Ectodermal cell (in vitro differentiated cells): ENCODE measurements around the gene RPL10.

ENCODE experiments used
- H3K27ac ChIP-seq: 2 replicates; pipeline ENCODE4 v1.7.0; 2013; ENCODE audit warnings: mild to moderate bottlenecking, low read depth, low read length; ENCODE audit not compliant: insufficient read depth, poor library complexity, severe bottlenecking
- H3K27me3 ChIP-seq: 2 replicates; pipeline ENCODE4 v1.7.0; 2013; ENCODE audit warnings: mild to moderate bottlenecking, low read length; ENCODE audit not compliant: insufficient read depth, control insufficient read depth, poor library complexity, severe bottlenecking
- H3K36me3 ChIP-seq: one replicate; pipeline ENCODE4 v1.7.0; 2013; ENCODE audit warnings: low read length; ENCODE audit not compliant: control insufficient read depth, insufficient read depth
- H3K4me1 ChIP-seq: one replicate; pipeline ENCODE4 v1.7.0; 2013; ENCODE audit warnings: low read length; ENCODE audit not compliant: control insufficient read depth, insufficient read depth
- H3K4me3 ChIP-seq: 2 replicates; pipeline ENCODE4 v1.7.0; 2013; ENCODE audit warnings: low read depth, low read length, control low read depth; ENCODE audit not compliant: insufficient read depth
- H3K9me3 ChIP-seq: 2 replicates; pipeline ENCODE4 v1.7.0; 2013; ENCODE audit warnings: mild to moderate bottlenecking, low read length, moderate library complexity; ENCODE audit not compliant: control insufficient read depth
- WGBS, 2 experiments: methylation state at CpG; one replicate each; pipeline ENCODE4 v1.1.7; 2013; ENCODE audit warnings: missing lambda C conversion rate in 2 of 2; 5-methylcytosine and 5-hydroxymethylcytosine counted together

Gene RPL10

GRCh38 chrX:154354013-154354412, 44.2 kb upstream of the RPL10 start:
- H3K36me3 ChIP-seq = peaks cover 56% of the 10 kb centered on the region
- H3K27ac ChIP-seq = no peak overlapping the region
- 93 to 96% methylated on average over 14 of the region's 14 CpGs for WGBS, 2 experiments
- no peaks in the 10 kb centered on the region for H3K9me3 ChIP-seq
- no peaks in the 10 kb centered on the region for H3K27me3 ChIP-seq
- no peak overlapping the region for H3K4me3 ChIP-seq
- no peaks in the 10 kb centered on the region for H3K4me1 ChIP-seq

GRCh38 chrX:154354516-154354915, 43.7 kb upstream of the RPL10 start:
- Histone ChIP-seq H3K4me1 (no peaks in the 10 kb centered on the region), H3K4me3 (no peak overlapping the region), H3K27me3 (no peaks in the 10 kb centered on the region), H3K27ac (no peak overlapping the region), H3K36me3 (peaks cover 59% of the 10 kb centered on the region), H3K9me3 (no peaks in the 10 kb centered on the region)
- WGBS, 2 experiments = 96 to 97% methylated on average over 13 of the region's 13 CpGs

- Histone ChIP-seq H3K4me1 (no peaks in the 10 kb centered on the region), H3K4me3 (no peak overlapping the region), H3K36me3 (peaks cover 59% of the 10 kb centered on the region), H3K27ac (no peak overlapping the region), H3K9me3 (no peaks in the 10 kb centered on the region), H3K27me3 (no peaks in the 10 kb centered on the region)
- 94 to 96% methylated on average over 30 of the region's 30 CpGs for WGBS, 2 experiments
Observed at GRCh38 chrX:154355094-154355775, 42.9 kb upstream of the RPL10 start.

GRCh38 chrX:154355776-154356140, 42.4 kb upstream of the RPL10 start:
- Histone ChIP-seq H3K9me3 (no peaks in the 10 kb centered on the region), H3K27ac (no peak overlapping the region), H3K4me1 (no peaks in the 10 kb centered on the region), H3K36me3 (peaks cover 60% of the 10 kb centered on the region), H3K27me3 (no peaks in the 10 kb centered on the region), H3K4me3 (no peak overlapping the region)
- 93 to 95% methylated on average over 12 of the region's 12 CpGs for WGBS, 2 experiments

- Histone ChIP-seq H3K27me3 (no peaks in the 10 kb centered on the region), H3K36me3 (peaks cover 63% of the 10 kb centered on the region), H3K4me3 (no peak overlapping the region), H3K27ac (no peak overlapping the region), H3K9me3 (no peaks in the 10 kb centered on the region), H3K4me1 (no peaks in the 10 kb centered on the region)
- WGBS, 2 experiments = 91 to 96% methylated on average over 13 of the region's 13 CpGs
Observed at GRCh38 chrX:154356596-154356995, 41.6 kb upstream of the RPL10 start.

- no peak overlapping the region for H3K27ac ChIP-seq
- H3K36me3 ChIP-seq = peaks cover 63% of the 10 kb centered on the region
- 97% methylated on average over 27 of the region's 27 CpGs for WGBS, 2 experiments
- no peaks in the 10 kb centered on the region for H3K4me1 ChIP-seq
- no peaks in the 10 kb centered on the region for H3K27me3 ChIP-seq
- H3K4me3 ChIP-seq = no peak overlapping the region
- H3K9me3 ChIP-seq = no peaks in the 10 kb centered on the region
Observed at GRCh38 chrX:154357205-154357604, 41.0 kb upstream of the RPL10 start.

GRCh38 chrX:154358011-154358410, 40.2 kb upstream of the RPL10 start:
- H3K9me3 ChIP-seq = no peaks in the 10 kb centered on the region
- no peak overlapping the region for H3K27ac ChIP-seq
- H3K4me3 ChIP-seq = no peak overlapping the region
- H3K4me1 ChIP-seq = no peaks in the 10 kb centered on the region
- peaks cover 58% of the 10 kb centered on the region for H3K36me3 ChIP-seq
- 96 to 98% methylated on average over 11 of the region's 11 CpGs for WGBS, 2 experiments
- no peaks in the 10 kb centered on the region for H3K27me3 ChIP-seq

GRCh38 chrX:154358829-154359228, 39.3 kb upstream of the RPL10 start:
- H3K36me3 ChIP-seq = peaks cover 54% of the 10 kb centered on the region
- no peak overlapping the region for H3K4me3 ChIP-seq
- no peaks in the 10 kb centered on the region for H3K9me3 ChIP-seq
- H3K4me1 ChIP-seq = no peaks in the 10 kb centered on the region
- WGBS, 2 experiments = 97 to 98% methylated on average over 6 of the region's 6 CpGs
- no peak overlapping the region for H3K27ac ChIP-seq
- H3K27me3 ChIP-seq = no peaks in the 10 kb centered on the region

- Histone ChIP-seq H3K36me3 (peaks cover 53% of the 10 kb centered on the region), H3K27me3 (no peaks in the 10 kb centered on the region), H3K4me1 (no peaks in the 10 kb centered on the region), H3K9me3 (no peaks in the 10 kb centered on the region), H3K27ac (no peak overlapping the region), H3K4me3 (no peak overlapping the region)
- 97% methylated on average over 41 of the region's 41 CpGs for WGBS, 2 experiments
Observed at GRCh38 chrX:154359362-154360154, 38.6 kb upstream of the RPL10 start.

GRCh38 chrX:154360155-154360713, 37.9 kb upstream of the RPL10 start:
- H3K4me3 ChIP-seq = no peak overlapping the region
- H3K9me3 ChIP-seq = no peaks in the 10 kb centered on the region
- no peaks in the 10 kb centered on the region for H3K27me3 ChIP-seq
- H3K27ac ChIP-seq = no peak overlapping the region
- WGBS, 2 experiments = 94 to 96% methylated on average over 34 of the region's 34 CpGs
- no peaks in the 10 kb centered on the region for H3K4me1 ChIP-seq
- H3K36me3 ChIP-seq = peaks cover 60% of the 10 kb centered on the region
